ENCODE data around the gene SLC6A20. TPM values are rescaled to one million over a fixed set of nuclear protein-coding genes. Genes with fewer than 3 reads are reported as not detected.
A peak's percentile ranks its signal among the peaks of the same experiment; 100 is the strongest.

SLC6A20 gene
- total RNA-seq, 4 donors from 2014 or later, result 0.16 to 1.1 (median 0.26) TPM

DNA sequence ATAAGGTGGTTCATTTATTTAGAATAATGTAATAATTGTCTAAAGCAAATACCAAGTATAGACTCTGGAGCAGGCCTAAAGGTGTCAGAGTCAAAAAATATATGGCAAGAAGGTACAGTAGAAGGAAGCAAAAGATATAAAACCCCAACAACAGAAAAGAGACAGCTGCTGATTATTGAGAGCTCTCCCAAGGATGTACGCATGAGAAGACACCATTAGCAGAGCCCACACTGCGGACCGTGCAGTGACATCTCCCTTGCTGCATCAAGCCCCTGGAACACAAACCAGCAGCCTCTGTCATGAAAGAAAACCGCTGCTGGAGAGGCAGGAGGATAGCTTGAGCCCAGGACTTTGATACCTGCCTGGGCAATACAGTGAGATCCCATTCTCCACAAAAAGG lies 18.0 kb upstream of the SLC6A20 start:
- TF ChIP-seq, protein P1, sequence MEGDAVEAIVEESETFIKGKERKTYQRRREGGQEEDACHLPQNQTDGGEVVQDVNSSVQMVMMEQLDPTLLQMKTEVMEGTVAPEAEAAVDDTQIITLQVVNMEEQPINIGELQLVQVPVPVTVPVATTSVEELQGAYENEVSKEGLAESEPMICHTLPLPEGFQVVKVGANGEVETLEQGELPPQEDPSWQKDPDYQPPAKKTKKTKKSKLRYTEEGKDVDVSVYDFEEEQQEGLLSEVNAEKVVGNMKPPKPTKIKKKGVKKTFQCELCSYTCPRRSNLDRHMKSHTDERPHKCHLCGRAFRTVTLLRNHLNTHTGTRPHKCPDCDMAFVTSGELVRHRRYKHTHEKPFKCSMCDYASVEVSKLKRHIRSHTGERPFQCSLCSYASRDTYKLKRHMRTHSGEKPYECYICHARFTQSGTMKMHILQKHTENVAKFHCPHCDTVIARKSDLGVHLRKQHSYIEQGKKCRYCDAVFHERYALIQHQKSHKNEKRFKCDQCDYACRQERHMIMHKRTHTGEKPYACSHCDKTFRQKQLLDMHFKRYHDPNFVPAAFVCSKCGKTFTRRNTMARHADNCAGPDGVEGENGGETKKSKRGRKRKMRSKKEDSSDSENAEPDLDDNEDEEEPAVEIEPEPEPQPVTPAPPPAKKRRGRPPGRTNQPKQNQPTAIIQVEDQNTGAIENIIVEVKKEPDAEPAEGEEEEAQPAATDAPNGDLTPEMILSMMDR (IDR thresholded peaks at IDR 0.05), result no peak
- TF ChIP-seq EP300 (IDR thresholded peaks at IDR 0.05), result no peak
- TF ChIP-seq POLR2AphosphoS5 (IDR thresholded peaks at IDR 0.05), result no peak
- TF ChIP-seq POLR2A (IDR thresholded peaks at IDR 0.05), result no peak
- peaks cover 0 to 4% of the 10 kb centered on the region in 2 donors for H3K36me3 ChIP-seq
- H3K27ac ChIP-seq, result no peak overlapping the region
- no peaks in the 10 kb centered on the region for H3K27me3 ChIP-seq
- no peak for ATAC-seq
- H3K4me1 ChIP-seq, result peaks cover 12 to 33% (median 14%) of the 10 kb centered on the region in 3 donors
- H3K9me3 ChIP-seq, result no peaks in the 10 kb centered on the region
- no peak overlapping the region for H3K4me3 ChIP-seq
- 83 to 96% methylated on average over 1 to 4 of the region's 4 CpGs for WGBS, 2 donors (ENCODE audit: low coverage in 1 of 2)

DNA sequence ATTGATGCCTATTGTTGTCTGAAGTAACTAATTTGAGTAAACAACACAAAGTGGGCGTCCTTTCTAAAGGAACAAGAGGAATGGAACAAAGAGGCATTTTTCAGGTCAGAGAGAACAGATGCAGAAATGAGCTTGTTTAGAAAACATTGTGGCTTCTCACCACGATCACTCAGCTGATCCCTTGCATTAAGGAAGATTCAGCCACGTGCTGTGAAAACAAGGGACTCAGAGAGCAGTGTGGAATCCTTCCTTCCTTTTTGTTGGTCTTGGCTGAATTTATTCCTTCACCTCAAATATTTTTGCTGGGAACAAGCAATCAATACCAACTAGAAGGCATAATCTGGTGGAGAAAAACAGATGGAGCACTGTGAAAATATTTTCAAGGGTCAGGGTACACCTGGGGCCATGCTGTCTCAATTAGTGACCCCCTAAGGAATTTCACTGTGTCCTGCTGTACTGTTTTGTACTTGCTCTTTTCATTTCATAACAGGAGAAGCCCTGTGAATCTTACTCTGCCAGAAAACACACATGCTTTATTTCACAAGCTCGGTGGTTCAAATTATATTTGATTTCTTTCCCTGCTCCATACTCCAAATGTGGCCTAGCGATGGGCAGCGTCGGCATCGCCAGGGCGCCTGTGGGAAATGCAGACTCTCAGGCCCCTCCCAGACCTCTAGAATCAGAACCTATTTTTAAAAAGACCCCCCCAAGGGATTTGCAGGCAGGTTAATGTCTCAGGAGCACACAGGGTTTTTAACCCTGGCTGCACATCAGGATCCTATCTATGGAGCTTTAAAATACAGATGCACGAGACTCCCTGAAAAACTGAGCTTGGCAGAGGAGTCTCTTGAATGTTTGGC lies 11.6 kb upstream of the SLC6A20 start:
- Histone ChIP-seq H3K4me1 (no peaks in the 10 kb centered on the region), H3K36me3 (no peaks in the 10 kb centered on the region), H3K4me3 (no peak overlapping the region), H3K27me3 (no peaks in the 10 kb centered on the region), H3K27ac (peak overlapping the region in 1 of 4 donors; percentile 25), H3K9me3 (no peaks in the 10 kb centered on the region)
- TF ChIP-seq EP300 (IDR thresholded peaks at IDR 0.05) (no peak), POLR2AphosphoS5 (IDR thresholded peaks at IDR 0.05) (no peak), POLR2A (IDR thresholded peaks at IDR 0.05) (no peak)
- TF ChIP-seq, protein P1 (IDR thresholded peaks at IDR 0.05), result no peak
- peak; percentile 81 for ATAC-seq
- WGBS, 2 donors (ENCODE audit: low coverage in 1 of 2), result 29 to 61% methylated on average over 8 to 9 of the region's 10 CpGs

DNA sequence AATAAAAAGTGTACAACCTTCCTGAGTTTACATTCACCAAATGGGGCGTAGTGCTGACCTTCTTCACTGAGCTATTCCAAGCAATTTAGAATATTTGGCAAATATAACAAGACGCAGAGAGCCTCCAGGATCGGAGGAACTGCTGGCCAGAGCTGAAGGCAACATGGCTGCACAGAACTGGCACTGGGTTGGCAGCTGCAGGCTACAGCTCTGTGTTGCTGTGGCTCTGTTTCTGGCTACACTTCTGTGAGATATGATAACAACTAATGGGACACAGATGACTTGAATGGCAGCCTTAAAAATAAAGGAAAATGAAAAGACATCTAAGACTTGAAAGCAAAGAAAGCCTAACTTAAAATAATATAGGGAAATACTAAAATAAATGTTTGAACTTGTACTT lies 10.8 kb upstream of the SLC6A20 start:
- no peak for ATAC-seq
- Histone ChIP-seq H3K27me3 (no peaks in the 10 kb centered on the region), H3K27ac (no peak overlapping the region), H3K36me3 (no peaks in the 10 kb centered on the region), H3K4me3 (no peak overlapping the region), H3K9me3 (no peaks in the 10 kb centered on the region), H3K4me1 (no peaks in the 10 kb centered on the region)
- TF ChIP-seq POLR2A (IDR thresholded peaks at IDR 0.05) (no peak), POLR2AphosphoS5 (IDR thresholded peaks at IDR 0.05) (no peak), EP300 (IDR thresholded peaks at IDR 0.05) (no peak)
- TF ChIP-seq, protein P1 (IDR thresholded peaks at IDR 0.05), result no peak
- 80% methylated on average over 1 to 3 of the region's 3 CpGs for WGBS, 2 donors (ENCODE audit: low coverage in 1 of 2)

DNA sequence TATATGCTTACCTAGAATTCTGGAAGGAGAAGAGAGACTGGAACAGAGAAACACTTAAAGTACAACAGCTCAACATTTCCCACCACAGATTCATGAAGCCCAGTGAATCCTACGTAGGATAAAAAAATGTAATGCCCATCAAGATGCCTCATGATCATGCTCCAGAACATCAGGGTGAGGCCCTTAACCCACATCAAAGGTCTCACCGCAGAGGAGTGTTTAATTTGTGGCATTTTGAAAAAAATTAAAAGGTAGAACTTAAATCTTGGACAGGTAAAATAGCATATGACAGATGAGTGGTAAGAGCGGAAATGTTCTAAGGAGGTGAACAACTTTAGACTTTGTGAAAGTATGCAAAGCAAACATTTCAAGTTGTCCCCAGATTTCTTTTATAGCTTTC lies 9.7 kb upstream of the SLC6A20 start:
- Histone ChIP-seq H3K36me3 (no peaks in the 10 kb centered on the region), H3K27ac (no peak overlapping the region), H3K4me1 (no peaks in the 10 kb centered on the region), H3K27me3 (no peaks in the 10 kb centered on the region), H3K9me3 (no peaks in the 10 kb centered on the region), H3K4me3 (no peak overlapping the region)
- no peak for ATAC-seq
- WGBS, 2 donors (ENCODE audit: low coverage in 1 of 2), result 94 to 100% methylated on average over 3 of the region's 3 CpGs
- TF ChIP-seq POLR2AphosphoS5 (IDR thresholded peaks at IDR 0.05) (no peak), EP300 (IDR thresholded peaks at IDR 0.05) (no peak), POLR2A (IDR thresholded peaks at IDR 0.05) (no peak)
- TF ChIP-seq, protein P1 (IDR thresholded peaks at IDR 0.05), result no peak

Data from gastroesophageal sphincter (tissue), 4 donors.